HG03196 (cell line): ENCODE measurements around the gene GBP1.
"Not testable (repeated sequence)": the region's sequence is repeated elsewhere in the genome, so short reads cannot be mapped to it uniquely, and the experiment has no call there.

Experiments
- ATAC-seq: cut with Tn5 transposase; IDR thresholded peaks from one replicate; pipeline ENCODE4 v1.9.1; 2021; ENCODE audit not compliant: unreplicated experiment

Gene GBP1

GRCh38 chr1:89018318-89018717, 46.7 kb downstream of the GBP1 start:
- not testable (repeated sequence) for ATAC-seq

- no peak for ATAC-seq
Observed at GRCh38 chr1:89008511-89008910, 56.5 kb downstream of the GBP1 start.

- ATAC-seq, result no peak
Observed at GRCh38 chr1:89005286-89006151, 59.5 kb downstream of the GBP1 start.
